H1 (cell line): ENCODE data around the gene MT1B. TPM values are rescaled to one million over a fixed set of nuclear protein-coding genes. Genes with fewer than 3 reads are reported as not detected.

ENCODE experiments used
- CTCF ChIA-PET: fragments of 300-600 bp; sonication (Branson Sonifier 250); formaldehyde crosslinking; loops from one replicate; lab custom pipeline; 2021; ENCODE audit not compliant: partially characterized antibody; lab: Charles Lee
- POLR2A ChIA-PET: fragments of 300-600 bp; sonication (Branson Sonifier 250); formaldehyde crosslinking; loops from one replicate; lab custom pipeline; 2021; ENCODE audit warnings: inconsistent platforms; ENCODE audit not compliant: partially characterized antibody; lab: Charles Lee
- DNase-seq, 2 experiments: peaks; one replicate each; pipeline versions ENCODE4 v3.0.0 to v3.0.0-alpha.2; 2010 to 2022; ENCODE audit warnings: low spot score in 2 of 2, low read depth in 1 of 2, mixed read lengths in 1 of 2
- FAIRE-seq: peaks from 2 replicates; lab custom pipeline; 2011; peaks lifted over from hg19 to GRCh38; lab: Jason Lieb, UNC
- H2AFZ ChIP-seq: 2 replicates; pipeline ENCODE4 v1.8.1; 2012; ENCODE audit warnings: low read length, inconsistent platforms
- H2AK5ac ChIP-seq: 2 replicates; pipeline ENCODE4 v1.6.1; 2013; ENCODE audit warnings: low read depth, low read length
- H2BK120ac ChIP-seq: replicated peaks from 2 replicates; pipeline ENCODE3; 2013; ENCODE audit warnings: low read depth, low read length, inconsistent platforms
- H2BK12ac ChIP-seq: 2 replicates; pipeline ENCODE4 v1.6.1; 2013; ENCODE audit warnings: low read depth, low read length
- H2BK15ac ChIP-seq: 2 replicates; pipeline ENCODE4 v1.6.1; 2013; ENCODE audit warnings: low read length
- H2BK20ac ChIP-seq: 2 replicates; pipeline ENCODE4 v1.6.1; 2013; ENCODE audit warnings: low read length
- H2BK5ac ChIP-seq: 2 replicates; pipeline ENCODE4 v1.6.1; 2013; ENCODE audit warnings: low read depth, low read length
- H3K14ac ChIP-seq: 2 replicates; pipeline ENCODE4 v1.6.1; 2013; ENCODE audit warnings: inconsistent platforms; ENCODE audit not compliant: insufficient read length
- H3K18ac ChIP-seq: 2 replicates; pipeline ENCODE4 v1.6.1; 2013; ENCODE audit warnings: low read length; ENCODE audit errors: extremely low read depth
- H3K23ac ChIP-seq: 2 replicates; pipeline ENCODE4 v1.6.1; 2013; ENCODE audit warnings: inconsistent platforms; ENCODE audit not compliant: insufficient read length
- H3K23me2 ChIP-seq: 2 replicates; pipeline ENCODE4 v1.6.1; 2013; ENCODE audit warnings: low read depth, low read length
- H3K27ac ChIP-seq: 2 replicates; pipeline ENCODE4 v1.6.1; 2011; ENCODE audit warnings: low read depth, low read length, inconsistent platforms
- H3K27me3 ChIP-seq, 4 experiments: replicated peaks in 1 of 4; 1 replicate in 1 of 4; 2 replicates in 3 of 4; pipeline versions ENCODE4 v1.6.1 to v1.8.1; 2011 to 2013; ENCODE audit warnings: low read length in 3 of 4, mild to moderate bottlenecking in 3 of 4, inconsistent platforms in 2 of 4, mixed read lengths in 2 of 4, moderate library complexity in 1 of 4; ENCODE audit not compliant: control insufficient read depth in 3 of 4, insufficient read depth in 3 of 4; ENCODE audit errors: extremely low read depth in 1 of 4
- H3K36me3 ChIP-seq, 4 experiments: 2 replicates each; pipeline versions ENCODE4 v1.6.1 to v1.8.1; 2011 to 2013; ENCODE audit warnings: mild to moderate bottlenecking in 4 of 4, low read length in 3 of 4, moderate library complexity in 2 of 4, control low read depth in 1 of 4, inconsistent platforms in 1 of 4; ENCODE audit not compliant: insufficient read depth in 4 of 4, control insufficient read depth in 2 of 4
- H3K4ac ChIP-seq: replicated peaks from 2 replicates; pipeline ENCODE3; 2013; ENCODE audit warnings: low read length, low read depth, mixed read lengths, inconsistent platforms; ENCODE audit not compliant: insufficient read length
- H3K4me1 ChIP-seq, 4 experiments: replicated peaks in 1 of 4; 1 replicate in 1 of 4; 2 replicates in 3 of 4; pipeline versions ENCODE4 v1.6.1 to v1.8.1; 2011 to 2013; ENCODE audit warnings: low read length in 3 of 4, inconsistent platforms in 2 of 4, mixed read lengths in 1 of 4; ENCODE audit not compliant: insufficient read depth in 4 of 4, control insufficient read depth in 3 of 4
- H3K4me2 ChIP-seq, 2 experiments: 2 replicates each; pipeline versions ENCODE4 v1.6.1 to v1.8.1; 2011 to 2013; ENCODE audit warnings: low read depth in 2 of 2, low read length in 2 of 2, control low read depth in 1 of 2, inconsistent platforms in 1 of 2, mild to moderate bottlenecking in 1 of 2; ENCODE audit not compliant: insufficient read depth in 1 of 2
- H3K4me3 ChIP-seq, 4 experiments: fragments of 200-600, 300-600 bp in 1 of 4; sonication (generic), shearing (Covaris generic), sonication (Bioruptor Twin) in 1 of 4; 2 replicates each; pipeline versions ENCODE4 v1.5.1 to v1.8.1; 2011 to 2016; ENCODE audit warnings: low read length in 4 of 4, low read depth in 3 of 4, control low read depth in 2 of 4, inconsistent platforms in 2 of 4, mild to moderate bottlenecking in 2 of 4, mixed read lengths in 1 of 4, moderate library complexity in 1 of 4; ENCODE audit not compliant: insufficient read depth in 2 of 4; ENCODE audit errors: extremely low read depth in 1 of 4
- H3K56ac ChIP-seq: replicated peaks from 2 replicates; pipeline ENCODE3; 2013; ENCODE audit warnings: low read depth, mild to moderate bottlenecking, mixed read lengths, low read length, inconsistent platforms; ENCODE audit not compliant: insufficient read length
- H3K79me1 ChIP-seq: 2 replicates; pipeline ENCODE4 v1.6.1; 2013; ENCODE audit warnings: low read depth, low read length, control low read depth
- H3K79me2 ChIP-seq, 2 experiments: 2 replicates each; pipeline versions ENCODE4 v1.6.1 to v1.8.1; 2012 to 2013; ENCODE audit warnings: low read length in 2 of 2, mild to moderate bottlenecking in 2 of 2, inconsistent platforms in 1 of 2; ENCODE audit not compliant: insufficient read depth in 2 of 2, control insufficient read depth in 1 of 2
- H3K9ac ChIP-seq, 4 experiments: replicated peaks in 1 of 4; 1 replicate in 1 of 4; 2 replicates in 3 of 4; pipeline versions ENCODE4 v1.6.1 to v1.8.1; 2011 to 2013; ENCODE audit warnings: low read depth in 3 of 4, low read length in 3 of 4, control low read depth in 2 of 4, mild to moderate bottlenecking in 2 of 4, moderate library complexity in 2 of 4, inconsistent platforms in 1 of 4; ENCODE audit errors: extremely low read depth in 1 of 4
- H3K9me3 ChIP-seq, 2 experiments: 2 replicates each; pipeline versions ENCODE4 v1.6.1 to v1.8.1; 2012 to 2013; ENCODE audit warnings: mild to moderate bottlenecking in 2 of 2, moderate library complexity in 2 of 2, control low read depth in 1 of 2, inconsistent platforms in 1 of 2, low read depth in 1 of 2, low read length in 1 of 2, mixed read lengths in 1 of 2; ENCODE audit not compliant: insufficient read depth in 2 of 2
- H4K20me1 ChIP-seq, 2 experiments: replicated peaks in 1 of 2; 2 replicates each; pipeline versions ENCODE3 to v1.8.1; 2011 to 2013; ENCODE audit warnings: inconsistent platforms in 2 of 2, low read length in 2 of 2, mild to moderate bottlenecking in 1 of 2; ENCODE audit not compliant: insufficient read depth in 2 of 2, control insufficient read depth in 1 of 2
- H4K5ac ChIP-seq: 2 replicates; pipeline ENCODE4 v1.6.1; 2013; ENCODE audit warnings: low read length, low read depth, mixed read lengths, inconsistent platforms; ENCODE audit not compliant: insufficient read length
- H4K8ac ChIP-seq: 2 replicates; pipeline ENCODE4 v1.8.0; 2013; ENCODE audit warnings: mild to moderate bottlenecking, moderate library complexity, low read length, inconsistent platforms; ENCODE audit not compliant: insufficient read depth; ENCODE audit errors: extremely low read depth
- H4K91ac ChIP-seq: replicated peaks from 2 replicates; pipeline ENCODE3; 2013; ENCODE audit warnings: low read length, mixed read lengths, inconsistent platforms; ENCODE audit not compliant: insufficient read length
- KDM5A ChIP-seq: fragments of 200-600 bp; IDR thresholded peaks from 2 replicates; pipeline ENCODE4 v1.7.1; 2012; ENCODE audit warnings: mild to moderate bottlenecking, low read length, inconsistent platforms, mixed read lengths
- RXRA ChIP-seq: IDR thresholded peaks from 2 replicates; pipeline ENCODE4 v1.6.1; 2011; ENCODE audit warnings: low read depth, mild to moderate bottlenecking, low read length, moderate library complexity; ENCODE audit not compliant: insufficient read depth
- TAF1 ChIP-seq: IDR thresholded peaks from 2 replicates; pipeline ENCODE4 v1.6.1; 2011; ENCODE audit warnings: mild to moderate bottlenecking, low read depth, low read length
- WGBS, 2 experiments: shearing (Covaris generic) in 1 of 2; methylation state at CpG; one replicate each; pipeline versions ENCODE4 v1.1.6 to v1.1.7; 2013 to 2015; ENCODE audit warnings: low lambda C conversion rate in 2 of 2, mixed read lengths in 2 of 2, inconsistent platforms in 1 of 2, low coverage in 1 of 2, missing lambda C conversion rate in 1 of 2; ENCODE audit not compliant: insufficient replicate concordance in 2 of 2, insufficient coverage in 1 of 2, insufficient read length in 1 of 2; ENCODE audit errors: extremely low coverage in 1 of 2, missing lambda C conversion rate in 1 of 2; 5-methylcytosine and 5-hydroxymethylcytosine counted together
- polyA plus RNA-seq, 7 experiments: library from polyadenylated mRNA; depleted of rRNA in 3 of 7; stranded (reverse) in 5 of 7; unstranded in 2 of 7; fragments of >200 nt in 5 of 7; fragments of 200-250 nt in 2 of 7; gene quantifications; 1 replicate in 5 of 7; 2 replicates in 1 of 7; 4 replicates in 1 of 7; pipeline versions ENCODE4 v1.2.1 to v1.2.3, GENCODE V29; 2011 to 2013; ENCODE audit warnings: missing spikeins in 2 of 7, mixed read lengths in 2 of 7
- total RNA-seq: library from RNA; stranded (reverse); fragmentation: NEBNext Ultra II Directional; extraction: Animal tissue kit (Norgen Biotek cat#: 25700); gene quantifications from 2 replicates; pipeline ENCODE4 v1.2.1, GENCODE V29; 2021
- TF ChIP-seq, protein P1 (sequence below): IDR thresholded peaks from 2 replicates; pipeline ENCODE4 v1.6.1; 2012; ENCODE audit warnings: inconsistent platforms

MT1B gene
- total and polyA plus RNA-seq, 2 of the 8 experiments (the other 6 are each of a cell fraction or from before 2014, with no cell fraction given), result not detected

DNA sequence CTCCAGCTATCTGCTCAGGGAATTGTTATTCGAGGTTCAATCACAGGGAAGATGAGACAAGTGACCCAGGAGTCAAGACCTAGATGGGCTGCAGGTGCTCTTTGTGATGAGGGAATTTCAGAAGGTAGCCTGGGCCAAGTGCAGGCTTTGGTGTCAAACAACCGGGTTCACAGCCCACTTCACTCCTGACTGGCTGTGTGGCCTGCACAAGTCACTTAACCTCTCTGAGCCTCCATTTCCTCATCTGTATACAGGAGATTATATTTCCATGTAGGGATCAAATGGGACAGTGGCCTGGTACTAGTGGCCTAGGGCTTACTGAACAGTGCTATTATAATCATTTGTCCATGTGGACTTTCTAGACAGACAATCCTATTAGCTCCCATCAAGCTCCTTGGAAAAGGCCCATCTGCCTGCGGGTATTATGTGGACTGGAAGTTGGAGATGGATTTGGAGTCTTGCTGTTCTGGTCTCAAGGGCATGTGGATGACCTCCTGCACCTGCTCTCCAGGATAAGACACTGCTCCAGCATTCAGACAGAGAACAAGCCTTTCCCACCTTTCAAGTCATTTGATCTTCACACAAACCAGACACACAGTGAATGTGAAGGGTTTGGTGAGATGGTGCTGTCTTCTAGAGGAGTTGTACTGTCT is 27.5 kb downstream of the MT1B start:
- POLR2A ChIA-PET, result interaction anchor here (1.0 to 12.9 kb wide), 3 partner anchors 11 to 54 kb away, joined by 4 to 205 read pairs (median 6); partner anchors contain the start of genes MT1E, MT1G and MT1H
- Histone ChIP-seq H3K23me2 (peaks cover 10% of the 10 kb centered on the region), H3K9me3 (no peaks in the 10 kb centered on the region), H2BK15ac (no peak overlapping the region), H3K36me3 (peaks cover 0 to 3% (median 0%) of the 10 kb centered on the region in 4 experiments; a peak in 1 of 8 replicates), H3K9ac (no peak overlapping the region), H3K23ac (no peak overlapping the region), H4K91ac (no peak overlapping the region), H3K4me1 (peaks cover 0 to 32% (median 12%) of the 10 kb centered on the region in 4 experiments; a peak in 6 of 7 replicates), H2BK12ac (no peak overlapping the region), H3K14ac (no peak overlapping the region), H2BK20ac (no peak overlapping the region), H4K20me1 (peaks cover 0 to 1% of the 10 kb centered on the region in 2 experiments), H3K18ac (no peak overlapping the region), H3K27me3 (peaks cover 0 to 61% (median 34%) of the 10 kb centered on the region in 4 experiments; a peak in 5 of 7 replicates), H2BK5ac (no peak overlapping the region), H2BK120ac (no peak overlapping the region), H3K4me3 (no peak overlapping the region), H4K5ac (no peak overlapping the region), H3K79me1 (no peaks in the 10 kb centered on the region; the same call in 1 of the 2 replicates), H3K4ac (no peak overlapping the region), H2AFZ (no peak overlapping the region), H2AK5ac (no peak overlapping the region), H3K79me2 (no peaks in the 10 kb centered on the region), H3K27ac (no peak overlapping the region), H4K8ac (no peak overlapping the region), H3K4me2 (no peak overlapping the region), H3K56ac (no peak overlapping the region)
- FAIRE-seq, result no peak
- no peak for DNase-seq
- CTCF ChIA-PET, result interaction anchor here (0.6 to 6.0 kb wide), 6 partner anchors 9 to 989 kb away, joined by 3 to 57 read pairs (median 6); partner anchors contain the start of gene MT1H
- 83% methylated on average over 3 of the region's 3 CpGs; no CpG with 5 or more reads in 1 of the 2 experiments for WGBS, 2 experiments
- TF ChIP-seq KDM5A, result no peak
- no peak for TF ChIP-seq RXRA
- TF ChIP-seq TAF1, result no peak
- TF ChIP-seq, protein P1, sequence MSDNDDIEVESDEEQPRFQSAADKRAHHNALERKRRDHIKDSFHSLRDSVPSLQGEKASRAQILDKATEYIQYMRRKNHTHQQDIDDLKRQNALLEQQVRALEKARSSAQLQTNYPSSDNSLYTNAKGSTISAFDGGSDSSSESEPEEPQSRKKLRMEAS, result no peak
